Left ventricle myocardium inferior (tissue), 1 donor: ENCODE data around the gene C2orf92. TPM values are rescaled to one million over a fixed set of nuclear protein-coding genes. Genes with fewer than 3 reads are reported as not detected.

ENCODE experiments used
- DNase-seq: peaks from one replicate; pipeline ENCODE4 v3.0.0-alpha.2; 2020
- H3K27ac ChIP-seq: fragments of 200-600 bp; replicated peaks from 2 replicates; pipeline ENCODE4 v1.8.0; 2021
- H3K27me3 ChIP-seq: fragments of 200-600 bp; 2 replicates; pipeline ENCODE4 v1.8.0; 2021; ENCODE audit warnings: low read depth
- H3K36me3 ChIP-seq: fragments of 200-600 bp; 2 replicates; pipeline ENCODE4 v1.8.0; 2021
- H3K4me1 ChIP-seq: fragments of 200-600 bp; 2 replicates; pipeline ENCODE4 v1.8.0; 2021
- H3K4me3 ChIP-seq: fragments of 200-600 bp; 2 replicates; pipeline ENCODE4 v1.8.0; 2021; ENCODE audit warnings: mild to moderate bottlenecking, moderate library complexity
- H3K9me3 ChIP-seq: fragments of 200-600 bp; replicated peaks from 2 replicates; pipeline ENCODE4 v1.8.0; 2021
- CTCF ChIP-seq: fragments of 200-600 bp; IDR thresholded peaks from 2 replicates; pipeline ENCODE4 v1.8.0; 2021; ENCODE audit warnings: antibody characterized with exemption, mild to moderate bottlenecking, borderline replicate concordance
- intact Hi-C: fragments of 100-400 bp; cut with micrococcal nuclease; formaldehyde crosslinking; loops from one replicate; pipeline ENCODE4 v1.11.0; 2022
- total RNA-seq: library from RNA; stranded (reverse); fragmentation: NEBNext Ultra II Directional; extraction: Animal tissue kit (Norgen Biotek cat#: 25700); gene quantifications from one replicate; pipeline ENCODE4 v1.2.1, GENCODE V29; 2021
- donor health status: DM: no; HTN: yes; CAD: no; lungs with severe emphysema.

The C2orf92 gene
- total RNA-seq, 1 donor from 2014 or later, result 1.8 TPM

GRCh38 chr2:97658691-97659157 lies 10.8 kb upstream of the C2orf92 start:
- H3K36me3 ChIP-seq, result peaks cover 47% of the 10 kb centered on the region
- no peaks in the 10 kb centered on the region for H3K27me3 ChIP-seq
- intact Hi-C loops, result no loop called here
- no peak overlapping the region for H3K4me3 ChIP-seq
- no peak overlapping the region for H3K27ac ChIP-seq
- no peak for DNase-seq
- no peak for TF ChIP-seq CTCF
- peaks cover 6% of the 10 kb centered on the region for H3K9me3 ChIP-seq
- peaks cover 31% of the 10 kb centered on the region for H3K4me1 ChIP-seq

GRCh38 chr2:97659256-97660043 lies 10.1 kb upstream of the C2orf92 start:
- DNase-seq, result no peak

GRCh38 chr2:97660044-97660774 lies 9.3 kb upstream of the C2orf92 start:
- no peak for TF ChIP-seq CTCF
- DNase-seq, result no peak
- peaks cover 39% of the 10 kb centered on the region for H3K4me1 ChIP-seq
- intact Hi-C loops, result no loop called here
- H3K27me3 ChIP-seq, result no peaks in the 10 kb centered on the region
- H3K9me3 ChIP-seq, result no peaks in the 10 kb centered on the region
- H3K4me3 ChIP-seq, result no peak overlapping the region
- peak overlapping the region; percentile 99 for H3K27ac ChIP-seq
- peaks cover 36% of the 10 kb centered on the region for H3K36me3 ChIP-seq

More at GRCh38 chr2:97659256-97660043, 10.1 kb upstream of the C2orf92 start:
- H3K9me3 ChIP-seq, result no peaks in the 10 kb centered on the region
- H3K4me1 ChIP-seq, result peaks cover 31% of the 10 kb centered on the region
- peaks cover 39% of the 10 kb centered on the region for H3K36me3 ChIP-seq
- no peaks in the 10 kb centered on the region for H3K27me3 ChIP-seq
- H3K4me3 ChIP-seq, result no peak overlapping the region
- no peak for TF ChIP-seq CTCF
- H3K27ac ChIP-seq, result no peak overlapping the region
- intact Hi-C loops, result no loop called here

GRCh38 chr2:97660775-97661389 lies 8.6 kb upstream of the C2orf92 start:
- Histone ChIP-seq H3K27ac (peak overlapping the region; percentile 99), H3K4me3 (peak overlapping the region; percentile 81), H3K27me3 (no peaks in the 10 kb centered on the region), H3K4me1 (peaks cover 40% of the 10 kb centered on the region), H3K36me3 (peaks cover 36% of the 10 kb centered on the region), H3K9me3 (no peaks in the 10 kb centered on the region)
- DNase-seq, result no peak
- no peak for TF ChIP-seq CTCF
- intact Hi-C loops, result no loop called here

GRCh38 chr2:97661927-97662326 lies 7.6 kb upstream of the C2orf92 start:
- Histone ChIP-seq H3K27me3 (no peaks in the 10 kb centered on the region), H3K9me3 (no peaks in the 10 kb centered on the region), H3K36me3 (peaks cover 26% of the 10 kb centered on the region), H3K27ac (peak overlapping the region; percentile 99), H3K4me1 (peaks cover 40% of the 10 kb centered on the region), H3K4me3 (peak overlapping the region; percentile 81)
- DNase-seq, result no peak
- TF ChIP-seq CTCF, result no peak
- intact Hi-C loops, result no loop called here
